HCT116 (cell line): Measurements from ENCODE around the gene ZNF207.

Experiments used
- CTCF ChIP-seq, 3 experiments: fragments of 200-600 bp in 1 of 3; sonication (generic) in 1 of 3; IDR thresholded peaks in 2 of 3; conservative IDR thresholded peaks in 1 of 3; 2 replicates each; pipeline ENCODE4 v1.5.1; 2012 to 2017; ENCODE audit warnings: low read depth in 2 of 3, low read length in 2 of 3, antibody characterized with exemption in 1 of 3, borderline replicate concordance in 1 of 3, control low read depth in 1 of 3, mild to moderate bottlenecking in 1 of 3, mixed read lengths in 1 of 3, mixed run types in 1 of 3, moderate library complexity in 1 of 3; ENCODE audit not compliant: insufficient read depth in 1 of 3
- EZH2 ChIP-seq: fragments of 200-600 bp; sonication (generic); IDR thresholded peaks from 2 replicates; pipeline ENCODE4 v1.6.1; 2017; ENCODE audit warnings: antibody characterized with exemption, mixed run types
- POLR2A ChIP-seq: IDR thresholded peaks from 2 replicates; pipeline ENCODE4 v1.7.0; 2011; ENCODE audit warnings: borderline replicate concordance; ENCODE audit not compliant: insufficient read depth, insufficient read length; ENCODE audit errors: extremely low read depth
- YY1 ChIP-seq: IDR thresholded peaks from 2 replicates; pipeline ENCODE4 v1.6.1; 2011; ENCODE audit warnings: low read length, low read depth, moderate library complexity, mild to moderate bottlenecking; ENCODE audit not compliant: insufficient replicate concordance; ENCODE audit errors: extremely low read depth
- ZNF274 ChIP-seq: fragments of 200-500 bp; sonication (Bioruptor generic); IDR thresholded peaks from 2 replicates; pipeline ENCODE4 v1.6.1; 2014; ENCODE audit warnings: mild to moderate bottlenecking, low read depth, low read length, inconsistent platforms

- TF ChIP-seq ZNF274 (no peak), CTCF (IDR thresholded peaks at IDR 0.05 in 2 of 3, conservative IDR thresholded peaks at IDR 0.05 in 1 of 3; ENCODE audit: borderline replicate concordance in 1 of 3, insufficient read depth in 1 of 3, low read depth in 2 of 3, low read length in 2 of 3) (no peak), EZH2 (no peak), POLR2A (no peak), YY1 (no peak)
These were observed 22.0 kb upstream of the ZNF207 start for GRCh38 chr17:32327911-32328310.
